HEK293 (cell line): ENCODE results near the gene MX1.

Experiments used
- CTCF ChIA-PET: fragments of 350-600 bp; formaldehyde crosslinking; extraction: SDS; loops from one replicate; lab custom pipeline; 2021; ENCODE audit warnings: antibody characterized with exemption; lab: Yijun Ruan, JAX
- POLR2A ChIA-PET: fragments of 300-600 bp; formaldehyde crosslinking; extraction: SDS; loops from one replicate; lab custom pipeline; 2020; ENCODE audit warnings: antibody characterized with exemption, inconsistent platforms; lab: Yijun Ruan, JAX
- H3K27ac ChIP-seq: fragments of 200-500 bp; sonication (Bioruptor generic); 2 replicates; pipeline ENCODE4 v1.5.1; 2014; ENCODE audit warnings: low read depth, low read length, control low read depth, inconsistent platforms; ENCODE audit errors: extremely low read depth
- H3K36me3 ChIP-seq, 2 experiments: fragments of 200-500 bp in 1 of 2; sonication (Bioruptor generic) in 1 of 2; 1 replicate in 1 of 2; 2 replicates in 1 of 2; pipeline ENCODE4 v1.5.1; 2014 to 2017; ENCODE audit warnings: inconsistent platforms in 2 of 2, low read length in 2 of 2; ENCODE audit not compliant: control insufficient read depth in 2 of 2, insufficient read depth in 1 of 2
- H3K4me1 ChIP-seq: fragments of 200-500 bp; sonication (Bioruptor generic); 2 replicates; pipeline ENCODE4 v1.5.1; 2014; ENCODE audit warnings: mild to moderate bottlenecking, low read length, inconsistent platforms; ENCODE audit not compliant: control insufficient read depth, insufficient read depth
- H3K4me3 ChIP-seq: 2 replicates; pipeline ENCODE4 v1.5.1; 2011; ENCODE audit warnings: low read depth, mild to moderate bottlenecking, control low read depth, low read length, moderate library complexity
- H3K9me3 ChIP-seq: fragments of 200-500 bp; sonication (Bioruptor generic); 2 replicates; pipeline ENCODE4 v1.5.1; 2014; ENCODE audit warnings: low read depth, low read length, inconsistent platforms; ENCODE audit not compliant: control insufficient read depth, insufficient read depth
- SETDB1 ChIP-seq: IDR thresholded peaks from one replicate; pipeline ENCODE4 v1.6.1; 2017; ENCODE audit warnings: mild to moderate bottlenecking, low read length, moderate library complexity, mixed read lengths; ENCODE audit not compliant: insufficient read length
- YY2 ChIP-seq: fragments of 450-650 bp; formaldehyde crosslinking; IDR thresholded peaks from 2 replicates; pipeline ENCODE4 v1.5.1; 2016; ENCODE audit warnings: missing biosample characterization, missing genetic modification characterization
- ZBTB20 ChIP-seq: fragments of 450-650 bp; formaldehyde crosslinking; IDR thresholded peaks from 2 replicates; pipeline ENCODE4 v1.5.1; 2016; ENCODE audit warnings: missing biosample characterization, missing genetic modification characterization
- ZEB2 ChIP-seq: fragments of 450-650 bp; formaldehyde crosslinking; IDR thresholded peaks from 2 replicates; pipeline ENCODE4 v1.5.1; 2016; ENCODE audit warnings: missing biosample characterization, missing genetic modification characterization
- ZFP69B ChIP-seq: fragments of 450-650 bp; formaldehyde crosslinking; IDR thresholded peaks from 2 replicates; pipeline ENCODE4 v1.5.1; 2016; ENCODE audit warnings: missing biosample characterization, missing genetic modification characterization
- ZNF133 ChIP-seq: fragments of 450-650 bp; formaldehyde crosslinking; IDR thresholded peaks from 2 replicates; pipeline ENCODE4 v1.5.1; 2016; ENCODE audit warnings: missing biosample characterization, missing genetic modification characterization
- ZNF138 ChIP-seq: fragments of 450-650 bp; formaldehyde crosslinking; IDR thresholded peaks from 2 replicates; pipeline ENCODE4 v1.5.1; 2016; ENCODE audit warnings: missing biosample characterization, missing genetic modification characterization, borderline replicate concordance
- ZNF16 ChIP-seq: fragments of 450-650 bp; formaldehyde crosslinking; IDR thresholded peaks from 2 replicates; pipeline ENCODE4 v1.5.1; 2016; ENCODE audit warnings: low read depth, missing biosample characterization, missing genetic modification characterization
- ZNF2 ChIP-seq: fragments of 450-650 bp; formaldehyde crosslinking; IDR thresholded peaks from 2 replicates; pipeline ENCODE4 v1.5.1; 2016; ENCODE audit warnings: missing biosample characterization, missing genetic modification characterization
- ZNF211 ChIP-seq: fragments of 450-650 bp; formaldehyde crosslinking; IDR thresholded peaks from 2 replicates; pipeline ENCODE4 v1.5.1; 2016; ENCODE audit warnings: low read depth, missing biosample characterization, missing genetic modification characterization
- ZNF280D ChIP-seq: fragments of 450-650 bp; formaldehyde crosslinking; IDR thresholded peaks from 2 replicates; pipeline ENCODE4 v1.5.1; 2016; ENCODE audit warnings: missing biosample characterization, missing genetic modification characterization
- ZNF404 ChIP-seq: fragments of 450-650 bp; formaldehyde crosslinking; IDR thresholded peaks from 2 replicates; pipeline ENCODE4 v1.5.1; 2017; ENCODE audit warnings: missing biosample characterization, missing genetic modification characterization
- ZNF473 ChIP-seq: fragments of 450-650 bp; formaldehyde crosslinking; IDR thresholded peaks from 2 replicates; pipeline ENCODE4 v1.5.1; 2017; ENCODE audit warnings: missing biosample characterization, missing genetic modification characterization
- ZNF596 ChIP-seq: fragments of 450-650 bp; IDR thresholded peaks from 2 replicates; pipeline ENCODE4 v1.5.0; 2018; ENCODE audit warnings: missing biosample characterization, mild to moderate bottlenecking, missing genetic modification characterization, moderate library complexity
- ZNF660 ChIP-seq: fragments of 450-650 bp; IDR thresholded peaks from 2 replicates; pipeline ENCODE4 v1.5.1; 2018; ENCODE audit warnings: missing biosample characterization, mild to moderate bottlenecking, missing genetic modification characterization
- ZNF692 ChIP-seq: fragments of 450-650 bp; formaldehyde crosslinking; IDR thresholded peaks from 2 replicates; pipeline ENCODE4 v1.5.1; 2016; ENCODE audit warnings: missing biosample characterization, missing genetic modification characterization
- ZNF701 ChIP-seq: fragments of 450-650 bp; formaldehyde crosslinking; IDR thresholded peaks from 2 replicates; pipeline ENCODE4 v1.5.1; 2016; ENCODE audit warnings: missing biosample characterization, missing genetic modification characterization
- ZNF76 ChIP-seq: fragments of 450-650 bp; formaldehyde crosslinking; IDR thresholded peaks from 2 replicates; pipeline ENCODE4; 2016; ENCODE audit warnings: low read depth, missing biosample characterization, missing genetic modification characterization, borderline replicate concordance
- ZNF830 ChIP-seq: fragments of 450-650 bp; IDR thresholded peaks from 2 replicates; pipeline ENCODE4 v1.5.0; 2018; ENCODE audit warnings: missing biosample characterization, missing genetic modification characterization, low read depth, mild to moderate bottlenecking, moderate library complexity
- TF ChIP-seq, protein P1 (sequence below): fragments of 450-650 bp; formaldehyde crosslinking; IDR thresholded peaks from 2 replicates; pipeline ENCODE4 v1.5.1; 2017; ENCODE audit warnings: missing biosample characterization, missing genetic modification characterization
- TF ChIP-seq, protein P2 (sequence below): fragments of 450-650 bp; formaldehyde crosslinking; IDR thresholded peaks from 2 replicates; pipeline ENCODE4 v1.5.1; 2016; ENCODE audit warnings: missing biosample characterization, missing genetic modification characterization, borderline replicate concordance

MX1 gene

DNA sequence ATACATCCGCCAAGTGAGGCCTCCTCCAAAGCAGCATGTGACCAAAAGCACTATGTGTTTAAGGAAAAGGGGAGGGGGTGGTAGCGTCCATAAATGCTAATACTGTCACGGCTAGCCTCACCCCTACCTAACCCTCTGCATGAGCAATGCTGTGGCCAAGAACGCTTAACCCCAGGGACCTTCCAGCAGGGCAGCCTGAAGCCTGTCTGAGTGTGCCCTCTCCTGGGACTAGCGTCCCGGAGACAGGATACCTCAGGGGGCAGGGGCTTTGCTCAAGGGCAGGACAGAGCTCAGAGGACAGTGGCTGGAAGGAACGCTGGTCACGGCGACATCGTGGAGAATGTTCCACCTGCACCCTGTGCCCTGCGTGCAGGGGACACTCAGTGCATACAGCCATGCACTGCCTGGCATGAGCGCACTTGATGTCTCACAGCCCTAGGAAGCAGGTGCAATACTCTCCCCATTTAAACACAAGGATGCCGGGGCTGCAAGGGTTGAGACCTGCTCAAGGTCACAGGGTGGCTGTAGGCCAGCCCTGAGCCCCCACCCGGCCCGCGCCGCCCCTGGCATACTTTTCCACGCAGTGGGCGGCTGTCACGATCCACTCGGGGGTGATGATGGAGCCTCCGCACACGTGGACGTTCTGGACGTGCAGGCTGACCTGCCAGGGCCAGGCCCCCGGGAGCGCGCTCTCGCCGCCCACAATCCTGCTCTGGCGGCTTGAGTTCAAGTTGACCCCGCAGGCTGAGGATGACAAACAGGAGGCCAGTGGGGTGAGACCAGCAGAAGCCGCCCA lies 46.9 kb downstream of the MX1 start:
- CTCF ChIA-PET, result interaction anchor here (0.6 kb wide), 1 partner anchor 924 kb away, joined by 4 read pairs; no protein-coding TSS in a partner anchor
- POLR2A ChIA-PET, result no interaction called here
- Histone ChIP-seq H3K4me3 (no peak overlapping the region), H3K4me1 (no peaks in the 10 kb centered on the region), H3K36me3 (no peaks in the 10 kb centered on the region)
- TF ChIP-seq, protein P1, sequence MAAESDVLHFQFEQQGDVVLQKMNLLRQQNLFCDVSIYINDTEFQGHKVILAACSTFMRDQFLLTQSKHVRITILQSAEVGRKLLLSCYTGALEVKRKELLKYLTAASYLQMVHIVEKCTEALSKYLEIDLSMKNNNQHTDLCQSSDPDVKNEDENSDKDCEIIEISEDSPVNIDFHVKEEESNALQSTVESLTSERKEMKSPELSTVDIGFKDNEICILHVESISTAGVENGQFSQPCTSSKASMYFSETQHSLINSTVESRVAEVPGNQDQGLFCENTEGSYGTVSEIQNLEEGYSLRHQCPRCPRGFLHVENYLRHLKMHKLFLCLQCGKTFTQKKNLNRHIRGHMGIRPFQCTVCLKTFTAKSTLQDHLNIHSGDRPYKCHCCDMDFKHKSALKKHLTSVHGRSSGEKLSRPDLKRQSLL, result no peak
- TF ChIP-seq ZNF692 (tag by site-specific recombination), result no peak
- TF ChIP-seq ZNF211, result no peak
- no peak for TF ChIP-seq ZNF133
- no peak for TF ChIP-seq ZNF280D (tag by site-specific recombination)
- TF ChIP-seq, protein P2, sequence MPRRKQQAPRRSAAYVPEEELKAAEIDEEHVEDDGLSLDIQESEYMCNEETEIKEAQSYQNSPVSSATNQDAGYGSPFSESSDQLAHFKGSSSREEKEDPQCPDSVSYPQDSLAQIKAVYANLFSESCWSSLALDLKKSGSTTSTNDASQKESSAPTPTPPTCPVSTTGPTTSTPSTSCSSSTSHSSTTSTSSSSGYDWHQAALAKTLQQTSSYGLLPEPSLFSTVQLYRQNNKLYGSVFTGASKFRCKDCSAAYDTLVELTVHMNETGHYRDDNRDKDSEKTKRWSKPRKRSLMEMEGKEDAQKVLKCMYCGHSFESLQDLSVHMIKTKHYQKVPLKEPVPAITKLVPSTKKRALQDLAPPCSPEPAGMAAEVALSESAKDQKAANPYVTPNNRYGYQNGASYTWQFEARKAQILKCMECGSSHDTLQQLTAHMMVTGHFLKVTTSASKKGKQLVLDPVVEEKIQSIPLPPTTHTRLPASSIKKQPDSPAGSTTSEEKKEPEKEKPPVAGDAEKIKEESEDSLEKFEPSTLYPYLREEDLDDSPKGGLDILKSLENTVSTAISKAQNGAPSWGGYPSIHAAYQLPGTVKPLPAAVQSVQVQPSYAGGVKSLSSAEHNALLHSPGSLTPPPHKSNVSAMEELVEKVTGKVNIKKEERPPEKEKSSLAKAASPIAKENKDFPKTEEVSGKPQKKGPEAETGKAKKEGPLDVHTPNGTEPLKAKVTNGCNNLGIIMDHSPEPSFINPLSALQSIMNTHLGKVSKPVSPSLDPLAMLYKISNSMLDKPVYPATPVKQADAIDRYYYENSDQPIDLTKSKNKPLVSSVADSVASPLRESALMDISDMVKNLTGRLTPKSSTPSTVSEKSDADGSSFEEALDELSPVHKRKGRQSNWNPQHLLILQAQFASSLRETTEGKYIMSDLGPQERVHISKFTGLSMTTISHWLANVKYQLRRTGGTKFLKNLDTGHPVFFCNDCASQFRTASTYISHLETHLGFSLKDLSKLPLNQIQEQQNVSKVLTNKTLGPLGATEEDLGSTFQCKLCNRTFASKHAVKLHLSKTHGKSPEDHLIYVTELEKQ (tag by site-specific recombination), result no peak
- no peak for TF ChIP-seq ZNF404 (tag by site-specific recombination)
- TF ChIP-seq ZNF596 (tag by site-specific recombination), result no peak
- no peak for TF ChIP-seq ZNF2 (tag by site-specific recombination)
- no peak for TF ChIP-seq ZNF701 (tag by site-specific recombination)
- TF ChIP-seq ZFP69B (tag by site-specific recombination), result no peak
- TF ChIP-seq, all 188 proteins: peak for 0
- Histone ChIP-seq H3K27ac (no peak overlapping the region), H3K9me3 (no peaks in the 10 kb centered on the region)

DNA sequence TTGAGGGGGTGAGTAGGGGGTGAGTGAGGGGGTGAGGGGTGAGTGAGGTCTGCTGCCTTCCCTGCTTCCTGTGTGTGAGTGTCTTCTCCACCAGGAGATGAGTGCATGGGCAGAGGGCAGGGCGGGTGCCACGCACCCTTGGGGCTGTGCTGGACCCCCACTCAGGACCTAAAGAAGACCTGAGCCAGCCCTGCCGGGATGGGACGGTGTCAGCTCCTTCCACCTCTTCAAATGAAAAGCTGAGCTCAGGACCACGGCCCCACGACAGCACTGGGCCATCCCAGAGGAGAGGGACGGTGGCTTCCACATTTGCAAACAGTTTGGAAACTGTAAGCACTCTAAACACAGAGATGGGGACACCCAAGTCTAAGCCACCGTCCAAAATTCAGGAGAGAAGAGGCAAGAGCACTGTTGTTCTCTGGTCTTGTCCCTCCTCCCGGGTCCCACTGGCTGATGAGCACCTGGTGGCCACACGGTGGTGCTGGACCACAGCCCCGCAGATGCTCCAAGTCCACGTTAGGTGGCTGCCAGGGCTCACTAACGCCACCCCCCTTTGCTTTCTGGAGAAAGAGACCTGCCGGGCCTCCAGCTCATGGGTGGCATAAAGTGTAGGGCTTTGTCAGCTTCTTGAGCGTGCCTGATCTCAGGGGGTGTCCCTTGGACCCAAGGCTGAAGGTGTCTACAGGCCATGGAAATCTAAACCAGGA lies 49.8 kb downstream of the MX1 start:
- ChIA-PET CTCF (no interaction called here), POLR2A (no interaction called here)
- Histone ChIP-seq H3K27ac (no peak overlapping the region), H3K9me3 (no peaks in the 10 kb centered on the region), H3K4me1 (no peaks in the 10 kb centered on the region; the same call in 1 of the 2 replicates), H3K4me3 (no peak overlapping the region), H3K36me3 (no peaks in the 10 kb centered on the region)
- no peak for TF ChIP-seq ZNF830 (tag by site-specific recombination)
- TF ChIP-seq ZEB2 (tag by site-specific recombination), result no peak
- TF ChIP-seq YY2 (tag by site-specific recombination), result no peak
- no peak for TF ChIP-seq ZNF138 (tag by site-specific recombination)
- TF ChIP-seq ZNF76 (tag by site-specific recombination), result no peak
- no peak for TF ChIP-seq ZNF473 (tag by site-specific recombination)
- no peak for TF ChIP-seq ZBTB20
- no peak for TF ChIP-seq ZNF660
- TF ChIP-seq ZNF16 (tag by site-specific recombination), result no peak
- TF ChIP-seq SETDB1, result no peak
